HG02610 (cell line): ENCODE measurements around the gene WNT7B.

Experiments used
- ATAC-seq: cut with Tn5 transposase; IDR thresholded peaks from one replicate; pipeline ENCODE4 v1.9.1; 2021; ENCODE audit warnings: mild to moderate bottlenecking, moderate library complexity; ENCODE audit not compliant: unreplicated experiment

The WNT7B gene

DNA sequence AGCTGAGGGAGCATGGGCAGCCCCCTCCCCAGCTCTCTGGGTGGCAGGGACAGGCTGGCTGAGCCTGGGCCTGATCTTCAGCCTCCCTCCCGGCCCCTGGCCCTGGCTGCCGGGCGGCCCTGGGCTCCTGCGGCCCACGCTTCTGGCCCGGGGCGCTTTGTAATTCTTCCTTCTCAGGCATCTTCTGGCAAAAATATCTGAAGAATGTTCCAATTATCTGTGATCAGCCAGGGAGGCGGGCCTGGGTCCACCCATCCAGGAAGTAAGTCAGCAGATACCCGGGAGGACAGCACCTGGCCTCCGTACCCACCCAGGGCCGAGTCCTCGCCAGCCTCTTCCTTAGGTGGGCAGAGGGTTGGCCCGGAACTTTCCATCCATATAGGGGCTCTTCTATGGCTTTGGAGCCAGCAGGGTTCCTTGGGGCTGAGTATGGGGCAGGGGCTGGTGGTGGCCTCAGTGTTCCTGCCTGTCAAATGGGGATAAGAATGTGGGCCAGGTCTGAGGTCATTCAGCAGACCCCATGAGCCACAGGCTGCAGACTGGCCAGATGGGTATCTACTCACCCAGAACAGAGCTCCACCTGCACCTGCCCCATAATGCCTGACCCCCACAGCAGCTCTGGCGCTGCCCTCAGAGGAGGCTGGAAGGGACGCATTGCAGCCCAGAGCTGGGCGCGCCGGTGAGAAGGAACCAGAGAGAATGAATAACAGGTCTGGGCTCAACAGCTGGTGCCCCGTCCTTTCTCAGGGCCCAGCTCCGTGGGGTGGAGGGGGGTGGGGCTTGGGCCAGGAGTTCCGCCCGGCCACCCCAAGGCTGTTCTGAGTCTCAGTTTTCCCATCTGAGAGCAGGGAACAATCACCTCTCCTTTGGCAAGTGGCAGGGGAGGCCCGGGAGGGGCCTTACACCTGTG lies 16.2 kb downstream of the WNT7B start:
- no peak for ATAC-seq

- ATAC-seq = no peak
Measured at GRCh38 chr22:45959719-45960476, 17.1 kb downstream of the WNT7B start.

GRCh38 chr22:45958971-45959370 lies 18.0 kb downstream of the WNT7B start:
- ATAC-seq = no peak

DNA sequence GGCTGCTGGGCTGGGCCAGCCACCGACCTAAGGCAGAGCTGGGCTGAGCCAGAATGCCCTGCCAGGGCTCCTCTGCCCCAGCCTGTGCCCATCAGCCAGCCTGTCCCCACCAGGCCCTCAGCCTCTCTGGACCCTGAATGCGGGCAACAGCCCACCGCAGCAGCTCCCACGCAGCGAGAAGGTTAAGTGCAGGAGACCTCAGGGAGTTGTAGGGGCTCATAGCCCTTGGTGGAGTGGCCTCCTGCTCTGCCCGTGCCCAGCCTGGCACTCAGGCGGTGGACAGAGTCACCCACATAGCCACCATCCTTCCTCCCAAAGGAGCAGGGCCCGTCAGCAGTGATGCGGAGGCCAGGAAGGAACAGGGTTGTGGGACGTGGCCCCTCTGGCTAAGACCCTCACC lies 19.1 kb downstream of the WNT7B start:
- no peak for ATAC-seq

DNA sequence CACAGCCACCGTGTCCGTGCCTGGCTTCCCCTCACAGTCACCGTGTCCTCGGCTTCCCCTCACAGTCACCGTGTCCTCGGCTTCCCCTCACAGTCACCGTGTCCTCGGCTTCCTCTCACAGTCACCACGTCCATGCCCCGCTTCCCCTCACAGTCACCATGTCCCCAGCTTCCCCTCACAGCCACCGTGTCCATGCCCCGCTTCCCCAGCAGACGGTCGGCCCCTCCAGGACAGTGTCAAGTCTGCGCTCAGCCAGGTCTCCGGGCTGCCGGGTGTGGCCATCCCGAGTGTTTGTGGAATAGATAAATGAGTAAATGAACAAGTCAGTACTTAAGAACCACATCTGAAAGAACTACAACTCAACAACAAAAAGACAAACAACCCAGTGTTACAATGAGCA lies 23.8 kb downstream of the WNT7B start:
- no peak for ATAC-seq

DNA sequence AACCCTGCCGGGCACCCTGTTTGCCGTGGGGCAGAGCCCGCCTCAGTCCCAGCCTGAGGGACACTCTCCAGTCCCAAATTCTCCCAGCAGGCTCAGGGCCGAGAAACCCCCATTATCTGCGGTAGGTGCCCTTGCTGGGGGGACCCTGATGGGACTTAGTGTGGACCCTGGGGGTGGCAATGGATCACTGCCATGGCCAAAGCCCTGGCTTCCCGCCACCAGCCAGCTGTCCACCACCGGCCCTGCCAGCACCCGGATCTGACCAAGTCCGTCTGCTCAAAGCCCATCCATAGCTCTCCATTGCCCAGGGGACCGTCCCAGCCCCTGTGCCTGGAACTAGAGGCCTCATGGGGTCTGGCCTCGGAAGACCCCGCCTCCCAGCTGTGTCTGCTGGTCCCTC lies 24.4 kb downstream of the WNT7B start:
- ATAC-seq = no peak

- no peak for ATAC-seq
Measured at GRCh38 chr22:45952151-45952550, 24.8 kb downstream of the WNT7B start.

DNA sequence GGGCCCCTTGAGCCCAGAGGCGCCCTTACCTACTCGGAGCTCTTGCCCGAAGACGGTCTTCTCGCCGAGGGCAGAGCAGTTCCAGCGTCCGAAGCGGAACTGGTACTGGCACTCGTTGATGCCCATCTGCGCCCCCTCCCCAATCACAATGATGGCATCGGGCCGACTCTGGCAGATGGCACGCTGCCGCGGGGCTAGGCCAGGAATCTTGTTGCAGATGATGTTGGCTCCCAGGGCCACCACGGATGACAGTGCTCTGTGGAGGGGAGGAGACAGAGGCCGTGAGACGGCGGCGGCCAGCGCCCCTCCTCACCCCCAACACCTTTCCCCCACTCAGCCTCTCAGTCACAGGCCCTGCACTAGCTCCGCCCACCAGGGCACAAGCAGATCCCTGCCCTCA lies 27.1 kb downstream of the WNT7B start:
- no peak for ATAC-seq

- no peak for ATAC-seq
Measured at GRCh38 chr22:45949258-45949870, 27.6 kb downstream of the WNT7B start.

DNA sequence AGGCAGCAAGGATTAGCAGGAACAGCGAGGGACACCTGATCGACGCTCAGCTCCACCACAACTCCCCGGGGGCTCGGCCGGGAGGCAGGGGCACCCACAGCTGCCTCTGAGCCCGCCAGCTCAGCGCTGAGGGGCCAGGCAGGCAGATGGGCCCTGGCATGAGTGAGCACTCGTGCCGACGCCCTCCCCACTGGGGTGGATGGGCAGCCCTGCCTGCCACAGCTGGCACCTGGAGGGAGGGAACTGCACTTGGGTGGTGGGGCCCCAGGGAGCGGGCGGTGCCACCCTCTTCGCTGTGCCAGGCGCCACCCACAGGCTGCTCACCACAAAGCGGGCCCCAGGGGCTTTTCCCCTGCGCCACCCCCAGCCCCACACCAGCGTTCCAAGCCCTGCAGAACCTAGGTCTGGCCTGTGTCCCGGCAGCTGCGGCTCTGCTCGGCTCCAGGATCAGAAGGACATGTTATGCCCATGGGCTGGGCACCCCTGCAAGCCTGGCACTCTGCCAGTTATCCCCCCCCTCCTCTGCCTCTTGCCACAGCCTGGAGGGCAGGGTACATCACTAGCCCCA lies 28.8 kb downstream of the WNT7B start:
- no peak for ATAC-seq

DNA sequence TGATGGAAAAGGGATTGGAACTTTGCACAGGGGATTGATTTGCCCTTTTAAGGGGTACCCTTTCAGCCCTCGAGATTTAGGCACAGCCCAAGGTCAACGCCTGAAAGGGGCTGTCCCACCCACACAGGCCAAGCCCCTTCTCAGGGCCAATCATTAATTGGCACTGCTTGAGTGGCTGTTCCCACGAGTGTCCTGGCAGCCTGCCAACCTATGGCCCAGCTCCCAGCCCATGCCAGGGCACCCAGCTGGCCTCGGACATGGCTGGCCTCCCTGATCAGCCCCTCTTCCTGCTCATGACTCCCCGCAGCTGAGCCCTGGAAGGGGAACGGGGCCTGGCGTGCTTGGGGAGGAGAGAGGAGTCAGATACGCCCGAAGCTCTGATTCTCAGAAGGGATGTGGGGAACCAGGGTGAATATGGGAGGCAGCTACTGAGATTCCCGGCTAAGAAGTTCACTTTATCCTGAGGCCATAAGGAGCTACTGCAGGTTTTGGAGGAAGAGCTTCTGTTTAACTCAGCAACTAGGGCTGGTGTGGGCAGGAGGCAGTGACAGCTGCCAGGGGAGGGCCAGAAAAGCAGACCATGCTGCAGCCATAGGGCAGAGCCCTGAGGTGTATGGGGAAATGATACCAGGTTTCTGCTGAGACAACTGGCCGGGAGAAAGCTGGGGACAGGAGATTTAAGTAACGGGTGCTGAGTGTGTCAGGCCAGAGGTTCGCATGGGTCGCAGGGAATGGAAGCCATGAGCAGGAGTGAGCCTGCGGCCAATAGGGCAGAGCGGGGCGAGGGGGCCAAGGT lies 30.0 kb downstream of the WNT7B start:
- no peak for ATAC-seq

GRCh38 chr22:45945621-45946106 lies 31.3 kb downstream of the WNT7B start:
- ATAC-seq = no peak

- ATAC-seq = no peak
Measured at GRCh38 chr22:45942787-45943493, 34.0 kb downstream of the WNT7B start.

GRCh38 chr22:45942344-45942743 lies 34.6 kb downstream of the WNT7B start:
- no peak for ATAC-seq

DNA sequence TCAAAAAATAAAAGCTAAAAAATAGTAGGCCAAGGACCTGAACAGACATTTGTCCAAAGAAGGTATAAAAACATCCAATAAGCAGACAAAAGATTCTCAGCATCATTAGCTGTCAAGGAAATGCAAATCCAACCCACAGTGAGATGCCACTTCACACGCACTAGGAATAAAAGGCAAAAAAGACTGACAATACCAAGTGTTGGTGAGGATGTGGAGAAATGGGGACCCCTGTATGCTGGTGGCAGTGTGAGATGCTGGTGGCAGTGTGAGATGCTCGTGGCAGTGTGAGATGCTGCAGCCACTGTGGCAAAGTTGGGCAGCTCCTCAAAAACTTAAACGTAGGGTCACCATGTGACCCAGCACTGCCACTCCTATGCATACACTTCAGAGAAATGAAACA lies 38.0 kb downstream of the WNT7B start:
- ATAC-seq = no peak

DNA sequence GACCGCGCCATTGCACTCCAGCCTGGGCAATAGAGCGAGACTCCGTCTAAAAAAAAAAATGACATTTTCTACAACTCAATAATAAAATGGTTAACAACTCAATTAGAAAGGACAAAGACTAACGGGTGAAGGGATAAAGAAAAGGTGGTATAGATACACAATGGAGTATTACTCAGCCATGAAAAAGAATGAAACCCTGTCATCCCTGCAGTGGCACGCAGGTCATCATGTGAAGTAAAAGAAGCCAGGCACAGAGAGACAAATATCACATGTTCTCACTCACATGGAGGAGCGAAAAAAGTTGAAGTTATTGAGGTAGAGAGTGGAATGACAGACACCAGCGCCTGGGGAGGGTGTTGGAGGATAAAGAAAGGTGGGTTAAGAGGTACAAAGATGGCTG lies 39.0 kb downstream of the WNT7B start:
- ATAC-seq = no peak

DNA sequence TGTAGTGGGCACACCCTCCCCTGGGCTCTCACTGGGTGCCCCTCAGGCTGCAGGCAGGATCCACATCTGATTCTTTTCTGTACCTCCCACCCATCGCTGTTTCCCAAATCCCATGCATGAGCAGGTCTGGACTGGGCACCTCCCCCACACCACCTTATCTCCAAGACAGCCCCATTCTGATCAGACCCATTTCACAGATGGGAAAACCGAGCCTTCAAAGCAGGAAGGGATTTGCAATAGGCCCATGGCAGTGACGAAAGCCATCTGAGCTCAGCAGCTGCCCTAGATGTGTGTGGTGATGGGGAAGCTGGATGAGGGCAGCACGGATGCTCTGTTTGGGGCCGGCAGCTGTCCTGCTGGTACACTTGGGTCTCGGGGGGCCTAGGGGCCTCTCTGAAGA lies 41.4 kb downstream of the WNT7B start:
- ATAC-seq = no peak

DNA sequence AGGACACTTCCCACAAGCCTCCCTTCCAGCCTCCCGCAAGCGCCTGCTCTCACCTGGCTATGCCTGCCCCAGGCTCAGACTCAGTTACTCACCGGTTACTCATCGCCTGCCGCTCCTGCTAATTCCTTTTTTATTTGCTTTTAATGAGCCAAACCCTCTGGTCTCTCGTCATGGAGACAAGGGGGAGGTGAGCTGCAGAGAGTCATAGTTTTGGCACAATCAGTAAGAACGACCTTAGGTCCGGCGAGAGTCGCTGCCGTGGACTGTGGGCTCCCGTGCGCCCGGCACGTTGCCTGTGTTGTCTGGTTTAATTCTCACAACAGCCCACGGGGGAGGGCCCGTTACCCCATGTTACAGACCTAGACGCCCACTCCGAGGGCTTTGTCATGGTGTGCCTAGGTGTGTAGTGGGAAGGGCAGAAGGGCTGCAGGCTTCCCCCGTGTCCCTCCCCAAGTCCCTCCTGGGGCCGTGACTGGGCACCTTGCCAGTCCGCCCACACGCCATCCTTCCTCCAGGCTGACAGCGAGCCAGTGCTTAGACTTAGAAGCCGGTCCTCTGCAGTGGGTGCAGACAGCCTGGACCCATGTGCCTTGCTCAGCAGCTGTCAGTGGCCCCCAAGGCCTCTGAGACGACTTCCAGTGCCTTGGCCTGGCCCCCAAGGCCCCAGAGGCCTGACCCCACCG lies 42.2 kb downstream of the WNT7B start:
- no peak for ATAC-seq

DNA sequence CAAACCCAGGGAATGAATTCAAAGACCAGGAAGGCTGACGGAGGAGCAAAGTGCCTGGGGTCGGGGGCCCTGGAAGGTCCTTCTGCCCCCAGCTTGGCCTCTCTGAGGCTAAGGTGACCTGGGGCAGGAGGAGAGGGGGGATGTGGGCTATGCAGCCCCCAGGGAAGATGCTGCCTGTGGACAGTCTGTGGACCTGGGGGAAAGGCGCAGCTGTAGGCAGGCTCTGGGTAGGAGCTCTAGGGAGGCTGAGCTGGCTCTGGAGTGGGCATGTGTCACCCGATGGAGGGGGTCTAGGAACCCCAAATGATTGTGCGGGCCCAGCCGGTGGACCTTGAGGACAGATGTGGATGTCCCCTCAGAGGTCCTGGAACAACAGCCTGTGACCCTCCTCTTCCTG lies 42.8 kb downstream of the WNT7B start:
- ATAC-seq = no peak
